ENCODE data around the gene FTH1. TPM values are rescaled to one million over a fixed set of nuclear protein-coding genes. Genes with fewer than 3 reads are reported as not detected.

The FTH1 gene
- total RNA-seq, 2 donors from 2014 or later: 701 to 1,114 TPM

Other genes starting within 250 kb of the FTH1 start
- gene MYRF, start 215.0 kb downstream of the FTH1 start, total RNA-seq: 1 to 10 TPM; 1.2 to 5.9 TPM
- 100 to 1,000 TPM; 135 to 156 TPM for gene TMEM258, start 175.0 kb downstream of the FTH1 start, total RNA-seq
- 100 to 1,000 TPM in 1 of 2 donors, 10 to 100 TPM in 1; 72.6 to 133 TPM for gene FEN1, start 174.7 kb downstream of the FTH1 start, total RNA-seq
- gene FADS1, start 150.6 kb downstream of the FTH1 start, total RNA-seq: 10 to 100 TPM in 1 of 2 donors, 1 to 10 TPM in 1; 5.6 to 22.9 TPM
- 10 to 100 TPM in 1 of 2 donors, 1 to 10 TPM in 1; 9.4 to 58.3 TPM for gene FADS2, start 139.3 kb downstream of the FTH1 start, total RNA-seq
- 10 to 100 TPM in 1 of 2 donors, 1 to 10 TPM in 1; 3.6 to 24.7 TPM for gene FADS3, start 76.1 kb downstream of the FTH1 start, total RNA-seq
- gene RAB3IL1, start 50.1 kb downstream of the FTH1 start, total RNA-seq: not detected
- gene BEST1, start 17.3 kb downstream of the FTH1 start, total RNA-seq: under 1 TPM; 0.05 to 0.24 TPM
- 100 to 1,000 TPM; 125 to 142 TPM for gene INCENP, start 156.4 kb upstream of the FTH1 start, total RNA-seq
- gene SCGB1D1, start 222.6 kb upstream of the FTH1 start, total RNA-seq: not detected
- gene SCGB2A1, start 241.0 kb upstream of the FTH1 start, total RNA-seq: not detected